HepG2 (cell line): Measurements from ENCODE around the gene PITHD1. TPM values are rescaled to one million over a fixed set of nuclear protein-coding genes. Genes with fewer than 3 reads are reported as not detected.

Experiments
- CCAR2 ChIP-seq: fragments of 200-400 bp; formaldehyde crosslinking; optimal IDR thresholded peaks from 2 replicates; pipeline ENCODE3; 2018; ENCODE audit warnings: low read depth, mild to moderate bottlenecking, low read length, moderate library complexity
- FOXP1 ChIP-seq, 2 experiments: fragments of 450-650 bp in 1 of 2; IDR thresholded peaks; 2 replicates each; pipeline ENCODE4 v1.6.1; 2017 to 2018; ENCODE audit warnings: antibody characterized with exemption in 1 of 2
- HOMEZ ChIP-seq: IDR thresholded peaks from 2 replicates; pipeline ENCODE4 v1.6.1; 2016; ENCODE audit warnings: low read depth
- JDP2 ChIP-seq: sonication (generic); formaldehyde crosslinking; IDR thresholded peaks from 2 replicates; pipeline ENCODE4 v1.8.1; 2022; ENCODE audit warnings: missing genetic modification reagents, borderline replicate concordance
- NR2F1 ChIP-seq, 2 experiments: fragments of 450-650 bp in 1 of 2; formaldehyde crosslinking in 1 of 2; IDR thresholded peaks; 2 replicates each; pipeline versions ENCODE4 v1.5.0 to v1.6.1; 2016 to 2020; ENCODE audit warnings: mild to moderate bottlenecking in 1 of 2, missing compliant biosample characterization in 1 of 2, missing genetic modification reagents in 1 of 2, moderate library complexity in 1 of 2
- PHF5A ChIP-seq: IDR thresholded peaks from one replicate; pipeline ENCODE4 v1.6.1; 2018; ENCODE audit warnings: low read depth, missing genetic modification reagents; ENCODE audit not compliant: unreplicated experiment
- RBFOX2 ChIP-seq: fragments of 200-400 bp; formaldehyde crosslinking; IDR thresholded peaks from 2 replicates; pipeline ENCODE4 v1.6.1; 2017; ENCODE audit warnings: low read depth, mild to moderate bottlenecking, low read length
- TP53 ChIP-seq: sonication (generic); formaldehyde crosslinking; conservative IDR thresholded peaks from 2 replicates; pipeline ENCODE4 v1.4.0; 2020; ENCODE audit warnings: missing genetic modification reagents
- ZNF281 ChIP-seq: sonication (generic); formaldehyde crosslinking; IDR thresholded peaks from 2 replicates; pipeline ENCODE4 v1.4.0; 2020; ENCODE audit warnings: missing genetic modification reagents, borderline replicate concordance
- ZNF782 ChIP-seq: sonication (generic); formaldehyde crosslinking; IDR thresholded peaks from 2 replicates; pipeline ENCODE4 v1.4.0; 2020; ENCODE audit warnings: missing genetic modification reagents, mild to moderate bottlenecking, borderline replicate concordance
- polyA plus RNA-seq, 8 experiments: library from polyadenylated mRNA; depleted of rRNA in 3 of 8; stranded (reverse) in 7 of 8; unstranded in 1 of 8; fragments of >200 nt; fragmentation: Illumina TruSeq in 4 of 8; extraction: Trizol in 4 of 8; gene quantifications; 2 replicates each; pipeline versions ENCODE4 v1.2.1 to v1.2.3, GENCODE V29; 2011 to 2016; ENCODE audit warnings: low read depth in 4 of 8, missing spikeins in 1 of 8, mixed read lengths in 1 of 8; ENCODE audit not compliant: insufficient read depth in 1 of 8
- total RNA-seq, 5 experiments: library from RNA; depleted of rRNA; stranded (reverse); fragments of >200 nt; fragmentation: Illumina TruSeq; extraction: Trizol; gene quantifications; 2 replicates each; pipeline ENCODE4 v1.2.3, GENCODE V29; 2016; ENCODE audit warnings: low read depth in 1 of 5
- TF ChIP-seq, protein P1 (sequence below): sonication (generic); formaldehyde crosslinking; IDR thresholded peaks from 2 replicates; pipeline ENCODE4 v1.4.0; 2020; ENCODE audit warnings: missing genetic modification reagents
- TF ChIP-seq, protein P2 (sequence below): sonication (generic); formaldehyde crosslinking; IDR thresholded peaks from 2 replicates; pipeline ENCODE4 v1.5.1; 2020; ENCODE audit warnings: missing genetic modification reagents, mild to moderate bottlenecking, borderline replicate concordance
- TF ChIP-seq, protein P3 (sequence below), 2 experiments: sonication (generic) in 1 of 2; formaldehyde crosslinking in 1 of 2; IDR thresholded peaks; 2 replicates each; pipeline versions ENCODE4 v1.6.1 to v1.9.0; 2014 to 2022; ENCODE audit warnings: antibody characterized with exemption in 1 of 2, borderline replicate concordance in 1 of 2, inconsistent platforms in 1 of 2, low read depth in 1 of 2, missing genetic modification reagents in 1 of 2

PITHD1 gene
- total and polyA plus RNA-seq, 2 of the 13 experiments (the other 11 are each of a cell fraction or from before 2014, with no cell fraction given), result 28.0 to 37.3 TPM

DNA sequence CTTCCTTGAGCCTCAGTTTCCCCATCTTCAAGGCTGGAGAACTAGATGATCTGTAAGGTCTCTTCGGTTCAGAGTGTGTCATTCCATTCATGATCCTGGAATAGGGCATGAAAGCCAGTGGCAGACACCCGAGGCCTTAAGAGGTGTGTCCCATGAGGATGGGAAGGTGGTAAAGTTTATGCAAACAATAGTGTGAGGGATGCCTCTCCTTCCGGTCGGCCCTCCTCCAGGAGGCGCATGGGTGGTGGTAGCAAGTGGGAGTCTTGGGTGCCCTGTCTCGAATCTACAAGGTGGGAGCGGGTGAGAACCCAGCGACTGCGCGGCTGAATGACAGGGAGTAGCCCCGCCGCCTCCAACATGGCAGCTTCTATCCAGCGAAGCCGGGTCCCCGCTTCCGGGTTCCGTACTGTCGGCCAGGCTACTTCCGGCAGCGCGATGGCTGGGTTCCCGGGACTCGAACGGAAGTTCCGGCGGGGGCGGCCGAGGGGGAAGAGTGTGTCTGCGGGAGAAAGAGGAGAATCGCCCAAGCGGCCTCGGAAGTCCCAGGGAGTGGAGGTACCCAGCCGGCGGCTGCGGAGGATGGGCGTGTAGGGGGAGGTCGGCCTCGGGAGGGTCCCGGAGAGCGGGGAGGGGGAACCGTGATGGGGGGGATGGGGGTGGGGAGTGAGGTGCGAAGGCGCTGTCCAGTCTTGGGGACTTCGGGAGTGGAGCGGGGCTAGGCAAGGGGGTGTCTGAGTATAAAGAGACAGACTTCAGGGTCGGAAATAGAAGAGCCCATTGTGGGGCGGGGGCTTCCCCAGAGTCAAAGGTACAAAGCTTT lies 12.7 kb downstream of the PITHD1 start, which contains the start of gene LYPLA2 (continued):
- TF ChIP-seq, protein P1, sequence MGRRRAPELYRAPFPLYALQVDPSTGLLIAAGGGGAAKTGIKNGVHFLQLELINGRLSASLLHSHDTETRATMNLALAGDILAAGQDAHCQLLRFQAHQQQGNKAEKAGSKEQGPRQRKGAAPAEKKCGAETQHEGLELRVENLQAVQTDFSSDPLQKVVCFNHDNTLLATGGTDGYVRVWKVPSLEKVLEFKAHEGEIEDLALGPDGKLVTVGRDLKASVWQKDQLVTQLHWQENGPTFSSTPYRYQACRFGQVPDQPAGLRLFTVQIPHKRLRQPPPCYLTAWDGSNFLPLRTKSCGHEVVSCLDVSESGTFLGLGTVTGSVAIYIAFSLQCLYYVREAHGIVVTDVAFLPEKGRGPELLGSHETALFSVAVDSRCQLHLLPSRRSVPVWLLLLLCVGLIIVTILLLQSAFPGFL (CRISPR knock-in tag), result no peak
- TF ChIP-seq ZNF281 (CRISPR knock-in tag), result peak; percentile 27; the same call in 1 of the 2 replicates
- no peak for TF ChIP-seq HOMEZ (CRISPR knock-in tag)
- TF ChIP-seq, protein P2, sequence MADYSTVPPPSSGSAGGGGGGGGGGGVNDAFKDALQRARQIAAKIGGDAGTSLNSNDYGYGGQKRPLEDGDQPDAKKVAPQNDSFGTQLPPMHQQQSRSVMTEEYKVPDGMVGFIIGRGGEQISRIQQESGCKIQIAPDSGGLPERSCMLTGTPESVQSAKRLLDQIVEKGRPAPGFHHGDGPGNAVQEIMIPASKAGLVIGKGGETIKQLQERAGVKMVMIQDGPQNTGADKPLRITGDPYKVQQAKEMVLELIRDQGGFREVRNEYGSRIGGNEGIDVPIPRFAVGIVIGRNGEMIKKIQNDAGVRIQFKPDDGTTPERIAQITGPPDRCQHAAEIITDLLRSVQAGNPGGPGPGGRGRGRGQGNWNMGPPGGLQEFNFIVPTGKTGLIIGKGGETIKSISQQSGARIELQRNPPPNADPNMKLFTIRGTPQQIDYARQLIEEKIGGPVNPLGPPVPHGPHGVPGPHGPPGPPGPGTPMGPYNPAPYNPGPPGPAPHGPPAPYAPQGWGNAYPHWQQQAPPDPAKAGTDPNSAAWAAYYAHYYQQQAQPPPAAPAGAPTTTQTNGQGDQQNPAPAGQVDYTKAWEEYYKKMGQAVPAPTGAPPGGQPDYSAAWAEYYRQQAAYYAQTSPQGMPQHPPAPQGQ (CRISPR knock-in tag), result no peak
- no peak for TF ChIP-seq ZNF782 (CRISPR knock-in tag)
- TF ChIP-seq CCAR2, result no peak
- no peak for TF ChIP-seq PHF5A (CRISPR knock-in tag)
- TF ChIP-seq RBFOX2, result peak; percentile 78
- TF ChIP-seq NR2F1 (CRISPR knock-in tag; IDR thresholded peaks at IDR 0.05), result no peak
- TF ChIP-seq FOXP1 (IDR thresholded peaks at IDR 0.05), result no peak
- no peak for TF ChIP-seq FOXP1 (CRISPR knock-in tag; IDR thresholded peaks at IDR 0.05)
- TF ChIP-seq JDP2, result no peak
- TF ChIP-seq, protein P3, sequence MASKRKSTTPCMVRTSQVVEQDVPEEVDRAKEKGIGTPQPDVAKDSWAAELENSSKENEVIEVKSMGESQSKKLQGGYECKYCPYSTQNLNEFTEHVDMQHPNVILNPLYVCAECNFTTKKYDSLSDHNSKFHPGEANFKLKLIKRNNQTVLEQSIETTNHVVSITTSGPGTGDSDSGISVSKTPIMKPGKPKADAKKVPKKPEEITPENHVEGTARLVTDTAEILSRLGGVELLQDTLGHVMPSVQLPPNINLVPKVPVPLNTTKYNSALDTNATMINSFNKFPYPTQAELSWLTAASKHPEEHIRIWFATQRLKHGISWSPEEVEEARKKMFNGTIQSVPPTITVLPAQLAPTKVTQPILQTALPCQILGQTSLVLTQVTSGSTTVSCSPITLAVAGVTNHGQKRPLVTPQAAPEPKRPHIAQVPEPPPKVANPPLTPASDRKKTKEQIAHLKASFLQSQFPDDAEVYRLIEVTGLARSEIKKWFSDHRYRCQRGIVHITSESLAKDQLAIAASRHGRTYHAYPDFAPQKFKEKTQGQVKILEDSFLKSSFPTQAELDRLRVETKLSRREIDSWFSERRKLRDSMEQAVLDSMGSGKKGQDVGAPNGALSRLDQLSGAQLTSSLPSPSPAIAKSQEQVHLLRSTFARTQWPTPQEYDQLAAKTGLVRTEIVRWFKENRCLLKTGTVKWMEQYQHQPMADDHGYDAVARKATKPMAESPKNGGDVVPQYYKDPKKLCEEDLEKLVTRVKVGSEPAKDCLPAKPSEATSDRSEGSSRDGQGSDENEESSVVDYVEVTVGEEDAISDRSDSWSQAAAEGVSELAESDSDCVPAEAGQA (IDR thresholded peaks at IDR 0.05; ENCODE audit: low read depth), result 0 out of 2 replicates have a peak, but pooled peaks have one; percentile 47
- TF ChIP-seq, protein P3 (CRISPR knock-in tag; IDR thresholded peaks at IDR 0.05; ENCODE audit: borderline replicate concordance), result no peak
- no peak for TF ChIP-seq TP53 (CRISPR knock-in tag)
